ENCODE results near the gene ZC3H4.

The ZC3H4 gene

GRCh38 chr19:47133021-47133471 lies 19.5 kb upstream of the ZC3H4 start:
- H3K27me3 ChIP-seq (ENCODE audit: control insufficient read depth in 1 of 2, insufficient read depth in 2 of 2, low read length in 2 of 2) = no peaks in the 10 kb centered on the region
- H3K9ac ChIP-seq (ENCODE audit: low read length in 2 of 2) = no peak overlapping the region
- peak overlapping the region in 1 of 2 donors; percentile 12 for H3K4me3 ChIP-seq (ENCODE audit: low read length in 2 of 2)
- peaks cover 16% of the 10 kb centered on the region for H3K4me1 ChIP-seq (ENCODE audit: control insufficient read depth, insufficient read depth, low read length)
- no peaks in the 10 kb centered on the region for H3K9me3 ChIP-seq (ENCODE audit: control insufficient read depth in 2 of 2, low read length in 2 of 2)
- no peak overlapping the region for H3K27ac ChIP-seq (ENCODE audit: low read length)
- H3K36me3 ChIP-seq (ENCODE audit: control insufficient read depth in 2 of 2, insufficient read depth in 2 of 2, low read length in 2 of 2) = no peaks in the 10 kb centered on the region

- Histone ChIP-seq H3K27me3 (ENCODE audit: control insufficient read depth in 1 of 2, insufficient read depth in 2 of 2, low read length in 2 of 2) (no peaks in the 10 kb centered on the region), H3K9ac (ENCODE audit: low read length in 2 of 2) (no peak overlapping the region), H3K4me1 (ENCODE audit: control insufficient read depth, insufficient read depth, low read length) (peaks cover 16% of the 10 kb centered on the region), H3K36me3 (ENCODE audit: control insufficient read depth in 2 of 2, insufficient read depth in 2 of 2, low read length in 2 of 2) (no peaks in the 10 kb centered on the region), H3K4me3 (ENCODE audit: low read length in 2 of 2) (peak overlapping the region; percentile 12 to 95), H3K27ac (ENCODE audit: low read length) (no peak overlapping the region), H3K9me3 (ENCODE audit: control insufficient read depth in 2 of 2, low read length in 2 of 2) (no peaks in the 10 kb centered on the region)
Measured at GRCh38 chr19:47132194-47132852, 18.7 kb upstream of the ZC3H4 start.

DNA sequence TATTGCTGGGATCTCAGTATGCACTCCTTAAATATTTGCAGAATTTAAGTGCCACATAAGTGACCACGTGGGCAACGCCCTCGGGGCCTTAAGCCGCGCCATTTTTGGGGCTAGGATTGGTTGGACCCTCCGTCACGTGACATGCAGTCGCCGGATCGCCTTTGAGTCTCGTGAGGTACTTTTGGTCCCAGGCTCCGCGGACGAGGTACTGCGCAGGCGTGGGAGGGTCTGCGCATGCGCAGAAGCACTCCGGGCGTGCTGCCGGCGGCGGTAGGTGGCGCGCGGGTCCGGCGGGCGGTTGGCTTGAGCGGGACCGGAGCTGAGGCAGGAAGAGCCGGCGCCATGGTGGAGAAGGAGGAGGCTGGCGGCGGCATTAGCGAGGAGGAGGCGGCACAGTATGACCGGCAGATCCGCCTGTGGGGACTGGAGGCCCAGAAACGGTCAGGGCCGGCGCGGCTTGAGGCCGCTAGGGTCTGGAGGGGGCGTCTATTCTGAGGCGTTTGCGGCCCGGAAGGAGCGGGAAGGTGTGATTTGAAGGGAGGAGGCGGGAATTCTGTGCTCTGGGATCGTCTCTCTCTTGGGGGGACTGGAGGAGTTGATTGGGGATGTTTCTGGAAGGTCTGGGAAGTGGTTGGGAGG lies 17.1 kb upstream of the ZC3H4 start, which contains the start of gene SAE1:
Gene SAE1, plus strand, starts transcription at position 247 of the 639 bp plus-strand sequence. Its CDS starts 96 bp downstream, at position 343.
- Histone ChIP-seq H3K9ac (ENCODE audit: low read length in 2 of 2) (peak within 1 kb of the TSS; percentile 88 to 93), H3K27ac (ENCODE audit: low read length) (peak within 1 kb of the TSS; percentile 86), H3K4me3 (ENCODE audit: low read length in 2 of 2) (peak within 1 kb of the TSS; percentile 95 to 98), H3K27me3 (ENCODE audit: control insufficient read depth in 1 of 2, insufficient read depth in 2 of 2, low read length in 2 of 2) (no peaks in the 10 kb centered on the region), H3K4me1 (ENCODE audit: control insufficient read depth, insufficient read depth, low read length) (peaks cover 16% of the 10 kb centered on the region), H3K9me3 (ENCODE audit: control insufficient read depth in 2 of 2, low read length in 2 of 2) (no peaks in the 10 kb centered on the region), H3K36me3 (ENCODE audit: control insufficient read depth in 2 of 2, insufficient read depth in 2 of 2, low read length in 2 of 2) (no peaks in the 10 kb centered on the region)

DNA sequence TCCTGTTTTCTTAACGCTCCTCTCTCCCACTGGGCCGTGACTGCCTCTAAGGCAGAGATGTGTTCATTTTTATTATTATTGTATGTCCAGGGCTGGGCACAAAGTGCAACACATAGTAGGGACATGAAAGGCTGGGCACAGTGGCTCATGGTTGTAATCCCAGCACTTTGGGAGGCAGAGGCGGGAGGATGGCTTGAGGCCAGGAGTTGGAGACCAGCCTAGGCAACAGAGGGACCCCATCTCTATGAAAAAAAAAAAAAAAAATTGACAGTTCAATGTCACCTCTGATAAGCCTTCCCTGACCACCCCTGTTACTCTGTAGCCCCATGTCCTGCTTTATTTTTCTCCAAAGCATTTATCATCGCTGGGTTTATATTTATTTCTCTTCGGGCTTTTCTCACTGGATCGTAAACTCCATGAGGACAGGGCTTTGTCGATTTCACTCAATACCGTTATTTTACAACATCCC lies 16.6 kb upstream of the ZC3H4 start:
- Histone ChIP-seq H3K27ac (ENCODE audit: low read length) (peak overlapping the region; percentile 86), H3K4me1 (ENCODE audit: control insufficient read depth, insufficient read depth, low read length) (peaks cover 17% of the 10 kb centered on the region), H3K36me3 (ENCODE audit: control insufficient read depth in 2 of 2, insufficient read depth in 2 of 2, low read length in 2 of 2) (no peaks in the 10 kb centered on the region), H3K9me3 (ENCODE audit: control insufficient read depth in 2 of 2, low read length in 2 of 2) (no peaks in the 10 kb centered on the region), H3K9ac (ENCODE audit: low read length in 2 of 2) (no peak overlapping the region), H3K4me3 (ENCODE audit: low read length in 2 of 2) (peak overlapping the region; percentile 65 to 95), H3K27me3 (ENCODE audit: control insufficient read depth in 1 of 2, insufficient read depth in 2 of 2, low read length in 2 of 2) (no peaks in the 10 kb centered on the region)

GRCh38 chr19:47129579-47129978 lies 16.0 kb upstream of the ZC3H4 start:
- no peak overlapping the region for H3K9ac ChIP-seq (ENCODE audit: low read length in 2 of 2)

GRCh38 chr19:47125669-47125938 lies 12.0 kb upstream of the ZC3H4 start:
- peaks cover 15% of the 10 kb centered on the region for H3K4me1 ChIP-seq (ENCODE audit: control insufficient read depth, insufficient read depth, low read length)
- H3K27ac ChIP-seq (ENCODE audit: low read length) = no peak overlapping the region
- H3K36me3 ChIP-seq (ENCODE audit: control insufficient read depth in 2 of 2, insufficient read depth in 2 of 2, low read length in 2 of 2) = no peaks in the 10 kb centered on the region
- H3K9me3 ChIP-seq (ENCODE audit: control insufficient read depth in 2 of 2, low read length in 2 of 2) = no peaks in the 10 kb centered on the region
- H3K4me3 ChIP-seq (ENCODE audit: low read length in 2 of 2) = no peak overlapping the region
- H3K27me3 ChIP-seq (ENCODE audit: control insufficient read depth in 1 of 2, insufficient read depth in 2 of 2, low read length in 2 of 2) = no peaks in the 10 kb centered on the region
- H3K9ac ChIP-seq (ENCODE audit: low read length in 2 of 2) = no peak overlapping the region

More at GRCh38 chr19:47129579-47129978, 16.0 kb upstream of the ZC3H4 start:
- H3K4me3 ChIP-seq (ENCODE audit: low read length in 2 of 2) = no peak overlapping the region
- no peak overlapping the region for H3K27ac ChIP-seq (ENCODE audit: low read length)
- no peaks in the 10 kb centered on the region for H3K36me3 ChIP-seq (ENCODE audit: control insufficient read depth in 2 of 2, insufficient read depth in 2 of 2, low read length in 2 of 2)
- H3K27me3 ChIP-seq (ENCODE audit: control insufficient read depth in 1 of 2, insufficient read depth in 2 of 2, low read length in 2 of 2) = no peaks in the 10 kb centered on the region
- H3K9me3 ChIP-seq (ENCODE audit: control insufficient read depth in 2 of 2, low read length in 2 of 2) = no peaks in the 10 kb centered on the region
- H3K4me1 ChIP-seq (ENCODE audit: control insufficient read depth, insufficient read depth, low read length) = peaks cover 20% of the 10 kb centered on the region

DNA sequence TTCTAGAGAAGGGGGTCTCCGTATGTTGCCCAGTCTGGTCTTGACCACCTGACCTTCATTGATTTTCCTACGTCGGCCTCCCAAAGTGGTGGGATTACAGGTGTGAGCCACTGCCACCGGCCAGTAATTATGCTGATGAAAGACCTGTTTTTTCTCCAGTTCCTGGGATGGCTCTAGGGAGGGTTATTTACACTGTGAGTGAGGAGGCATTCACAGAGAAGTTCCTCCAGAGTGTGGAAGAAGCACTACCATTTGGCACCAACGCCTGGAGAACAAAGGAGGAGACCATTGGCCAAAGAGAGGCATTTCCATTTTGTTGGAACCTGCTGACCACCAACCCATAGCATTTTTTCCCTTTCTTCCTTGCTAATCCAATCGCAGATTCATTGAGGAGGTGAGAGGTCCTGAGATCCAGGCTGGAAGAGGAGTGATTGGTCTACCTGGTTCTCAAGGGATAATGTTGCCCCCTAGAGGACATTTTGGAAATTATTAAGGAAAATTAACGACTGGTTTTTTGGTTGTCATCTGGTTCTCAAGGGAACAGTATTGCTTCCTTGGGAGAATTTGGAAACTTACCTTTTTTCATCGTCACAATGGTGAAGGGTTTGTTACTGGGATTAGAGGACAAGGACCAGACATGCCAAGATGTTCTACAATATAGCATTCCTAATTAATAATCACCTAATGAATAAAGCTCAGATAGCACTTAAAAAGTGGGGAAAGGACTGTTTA lies 11.5 kb upstream of the ZC3H4 start:
- H3K9me3 ChIP-seq (ENCODE audit: control insufficient read depth in 2 of 2, low read length in 2 of 2) = no peaks in the 10 kb centered on the region
- no peak overlapping the region for H3K27ac ChIP-seq (ENCODE audit: low read length)
- H3K27me3 ChIP-seq (ENCODE audit: control insufficient read depth in 1 of 2, insufficient read depth in 2 of 2, low read length in 2 of 2) = no peaks in the 10 kb centered on the region
- H3K36me3 ChIP-seq (ENCODE audit: control insufficient read depth in 2 of 2, insufficient read depth in 2 of 2, low read length in 2 of 2) = no peaks in the 10 kb centered on the region
- peaks cover 11% of the 10 kb centered on the region for H3K4me1 ChIP-seq (ENCODE audit: control insufficient read depth, insufficient read depth, low read length)
- peak overlapping the region in 1 of 2 donors; percentile 42 for H3K9ac ChIP-seq (ENCODE audit: low read length in 2 of 2)
- no peak overlapping the region for H3K4me3 ChIP-seq (ENCODE audit: low read length in 2 of 2)

DNA sequence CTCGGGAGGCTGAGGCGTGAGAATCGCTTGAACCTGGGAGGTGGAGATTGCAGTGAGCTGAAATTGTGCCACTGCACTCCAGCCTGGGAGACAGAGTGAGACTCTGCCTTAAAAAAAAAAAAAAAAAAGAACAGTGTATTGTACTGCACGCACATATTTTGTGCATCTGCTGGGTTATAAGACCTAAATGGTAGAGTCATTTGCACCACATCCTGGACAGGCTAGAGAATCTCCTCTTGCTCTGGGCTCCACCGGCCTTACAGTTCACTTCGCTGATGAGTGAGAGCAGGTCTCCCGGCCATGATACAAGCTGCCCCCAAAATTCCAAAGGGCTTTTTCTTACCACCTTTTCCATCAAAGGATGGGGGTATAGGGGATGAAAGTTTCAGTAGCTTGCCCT lies 9.8 kb upstream of the ZC3H4 start:
- no peak overlapping the region for H3K27ac ChIP-seq (ENCODE audit: low read length)
- H3K36me3 ChIP-seq (ENCODE audit: control insufficient read depth in 2 of 2, insufficient read depth in 2 of 2, low read length in 2 of 2) = no peaks in the 10 kb centered on the region

GRCh38 chr19:47122359-47123335 lies 9.1 kb upstream of the ZC3H4 start:
- H3K27me3 ChIP-seq (ENCODE audit: control insufficient read depth in 1 of 2, insufficient read depth in 2 of 2, low read length in 2 of 2) = no peaks in the 10 kb centered on the region
- no peaks in the 10 kb centered on the region for H3K9me3 ChIP-seq (ENCODE audit: control insufficient read depth in 2 of 2, low read length in 2 of 2)
- H3K9ac ChIP-seq (ENCODE audit: low read length in 2 of 2) = peak overlapping the region in 1 of 2 donors; percentile 29
- H3K4me3 ChIP-seq (ENCODE audit: low read length in 2 of 2) = no peak overlapping the region
- H3K36me3 ChIP-seq (ENCODE audit: control insufficient read depth in 2 of 2, insufficient read depth in 2 of 2, low read length in 2 of 2) = no peaks in the 10 kb centered on the region
- peaks cover 11% of the 10 kb centered on the region for H3K4me1 ChIP-seq (ENCODE audit: control insufficient read depth, insufficient read depth, low read length)
- no peak overlapping the region for H3K27ac ChIP-seq (ENCODE audit: low read length)

More for the DNA sequence above, 9.8 kb upstream of the ZC3H4 start:
- Histone ChIP-seq H3K4me1 (ENCODE audit: control insufficient read depth, insufficient read depth, low read length) (peaks cover 11% of the 10 kb centered on the region), H3K9ac (ENCODE audit: low read length in 2 of 2) (no peak overlapping the region), H3K9me3 (ENCODE audit: control insufficient read depth in 2 of 2, low read length in 2 of 2) (no peaks in the 10 kb centered on the region), H3K4me3 (ENCODE audit: low read length in 2 of 2) (no peak overlapping the region), H3K27me3 (ENCODE audit: control insufficient read depth in 1 of 2, insufficient read depth in 2 of 2, low read length in 2 of 2) (no peaks in the 10 kb centered on the region)

DNA sequence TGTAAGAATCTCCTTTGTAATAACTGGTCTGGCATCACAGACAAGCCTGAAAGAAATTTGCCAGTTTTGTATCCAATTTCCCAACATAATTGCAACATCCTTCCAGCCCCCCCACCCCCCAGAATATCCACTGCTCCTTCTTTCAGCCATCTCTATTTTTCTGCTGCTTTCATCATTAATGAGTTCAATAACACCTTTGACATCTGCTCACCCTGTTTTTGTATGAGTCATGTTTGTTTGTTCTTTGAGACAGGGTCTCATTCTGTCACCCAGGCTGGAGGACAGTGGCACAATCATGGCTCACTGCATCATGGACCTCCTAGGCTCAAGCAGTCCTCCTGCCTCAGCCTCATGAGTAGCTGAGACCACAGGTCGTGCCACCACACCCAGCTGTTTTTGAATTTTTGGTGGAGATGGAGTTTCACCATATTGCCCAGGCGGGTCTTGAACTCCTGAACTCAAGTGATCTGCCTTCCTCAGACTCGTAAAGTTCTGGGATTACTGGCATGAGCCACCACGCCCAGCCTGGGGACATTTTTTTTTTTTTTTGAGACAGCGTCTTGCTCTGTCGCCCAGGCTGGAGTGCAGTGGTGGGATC lies 7.0 kb upstream of the ZC3H4 start:
- peaks cover 11% of the 10 kb centered on the region for H3K4me1 ChIP-seq (ENCODE audit: control insufficient read depth, insufficient read depth, low read length)
- no peak overlapping the region for H3K27ac ChIP-seq (ENCODE audit: low read length)
- H3K27me3 ChIP-seq (ENCODE audit: control insufficient read depth in 1 of 2, insufficient read depth in 2 of 2, low read length in 2 of 2) = no peaks in the 10 kb centered on the region
- H3K4me3 ChIP-seq (ENCODE audit: low read length in 2 of 2) = no peak overlapping the region
- no peaks in the 10 kb centered on the region for H3K36me3 ChIP-seq (ENCODE audit: control insufficient read depth in 2 of 2, insufficient read depth in 2 of 2, low read length in 2 of 2)
- H3K9me3 ChIP-seq (ENCODE audit: control insufficient read depth in 2 of 2, low read length in 2 of 2) = no peaks in the 10 kb centered on the region
- no peak overlapping the region for H3K9ac ChIP-seq (ENCODE audit: low read length in 2 of 2)
